Right lobe of liver (tissue), 4 donors: Measurements from ENCODE around the gene KRI1.

Experiments
- CTCF ChIP-seq, 4 donors: fragments of 200-600 bp in 3 of 4; fragments of 450-650 bp in 1 of 4; IDR thresholded peaks; one replicate each; pipeline versions ENCODE4 v1.5.1 to v1.8.0; 2016 to 2022; ENCODE audit warnings: antibody characterized with exemption in 4 of 4, mild to moderate bottlenecking in 2 of 4
- POLR2A ChIP-seq: fragments of 450-650 bp; IDR thresholded peaks from one replicate; pipeline ENCODE4 v1.6.1; 2017; ENCODE audit warnings: antibody characterized with exemption, mild to moderate bottlenecking
- donor health status: DM: no; HTN: no; CAD: no.
- donor health status: DM: no; HTN: no; CAD: no.
- donor health status: DM: no; HTN: yes; CAD: no.

- TF ChIP-seq CTCF (IDR thresholded peaks at IDR 0.05) (no peak), POLR2A (no peak)
These were observed 713 bp downstream of the KRI1 start for GRCh38 chr19:10565028-10565566.
